Islet precursor cell (in vitro differentiated cells): Measurements from ENCODE around the gene PCMTD2.
"Not testable (repeated sequence)": the region's sequence is repeated elsewhere in the genome, so short reads cannot be mapped to it uniquely, and the experiment has no call there.

Experiments
- DNase-seq: peaks from one replicate; pipeline ENCODE4 v3.0.0-alpha.2; 2018

Gene PCMTD2

GRCh38 chr20:64313761-64314160 is 58.2 kb downstream of the PCMTD2 start:
- DNase-seq: not testable (repeated sequence)

- DNase-seq: not testable (repeated sequence)
These were observed 59.8 kb downstream of the PCMTD2 start for GRCh38 chr20:64315381-64315780.

- not testable (repeated sequence) for DNase-seq
These were observed 60.3 kb downstream of the PCMTD2 start for GRCh38 chr20:64315884-64316283.

- peak; percentile 55 for DNase-seq
These were observed 61.0 kb downstream of the PCMTD2 start for GRCh38 chr20:64316415-64317083.

- DNase-seq: not testable (repeated sequence)
These were observed 61.8 kb downstream of the PCMTD2 start for GRCh38 chr20:64317331-64317730.

GRCh38 chr20:64318056-64318455 is 62.5 kb downstream of the PCMTD2 start:
- not testable (repeated sequence) for DNase-seq

GRCh38 chr20:64322031-64322789 is 66.7 kb downstream of the PCMTD2 start:
- not testable (repeated sequence) for DNase-seq
